Activated CD8-positive, alpha-beta memory T cell treated with anti-CD3 and anti-CD28 coated beads, Interleukin-2, amount 50 U/mL, for 24 hours (primary cell): ENCODE results near the gene ANK3.

Source experiments
- DNase-seq: peaks from one replicate; pipeline ENCODE4 v3.0.0-alpha.2; 2020; ENCODE audit errors: extremely low read depth

Gene ANK3

DNA sequence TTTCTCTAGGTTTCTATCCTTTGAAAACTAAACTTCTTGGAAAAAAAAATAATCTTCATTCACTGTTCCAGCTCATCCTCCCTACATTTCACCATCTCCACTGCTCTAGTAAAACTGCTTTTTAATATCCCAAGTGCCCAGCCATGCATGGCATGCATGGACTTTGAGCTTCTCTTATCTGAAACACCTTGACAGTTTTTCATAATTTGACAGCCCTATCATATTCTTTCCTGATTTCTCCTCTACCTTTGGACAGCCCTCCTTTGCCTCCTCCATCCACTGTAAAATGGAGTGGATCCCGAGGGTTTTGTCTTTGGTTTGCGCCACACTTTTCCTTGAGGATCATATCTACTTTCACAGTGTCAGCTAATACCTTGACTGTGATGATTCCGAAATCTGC lies 212.8 kb downstream of the ANK3 start:
- no peak for DNase-seq

- DNase-seq, result no peak
Observed at GRCh38 chr10:60175441-60175971, 214.2 kb downstream of the ANK3 start.

- DNase-seq, result no peak
Observed at GRCh38 chr10:60172363-60172990, 217.2 kb downstream of the ANK3 start.

DNA sequence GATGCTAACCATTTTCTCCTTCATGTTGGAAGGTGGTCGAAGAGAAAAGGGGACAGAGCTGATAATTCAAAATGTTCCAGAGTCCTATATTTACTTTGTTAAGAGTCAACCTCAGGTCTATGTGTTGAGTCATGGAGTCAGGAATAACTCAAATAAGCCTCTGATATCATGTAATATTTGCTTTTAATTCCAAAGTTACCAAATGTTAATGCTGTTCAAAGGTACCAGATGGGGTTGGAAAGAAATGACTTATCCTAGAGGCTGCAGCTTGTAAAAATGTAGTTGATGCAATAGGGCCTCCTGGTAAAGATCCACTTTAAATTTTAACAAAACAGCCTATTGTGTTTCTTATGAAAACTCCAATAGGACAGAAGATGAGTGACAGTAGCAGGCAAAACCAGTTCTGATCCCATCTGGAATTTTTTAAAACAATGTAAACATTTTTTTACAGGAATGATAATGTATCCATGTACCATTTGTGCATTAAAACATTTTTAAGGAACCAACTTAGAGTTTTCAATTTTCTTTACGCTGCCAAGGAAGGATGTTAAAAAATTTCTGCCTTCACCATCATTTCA lies 218.2 kb downstream of the ANK3 start:
- DNase-seq, result no peak

GRCh38 chr10:60170250-60170649 lies 219.4 kb downstream of the ANK3 start:
- no peak for DNase-seq

- no peak for DNase-seq
Observed at GRCh38 chr10:60169111-60169510, 220.6 kb downstream of the ANK3 start.

GRCh38 chr10:60167050-60167449 lies 222.6 kb downstream of the ANK3 start:
- no peak for DNase-seq

GRCh38 chr10:60163786-60164185 lies 225.9 kb downstream of the ANK3 start:
- no peak for DNase-seq

DNA sequence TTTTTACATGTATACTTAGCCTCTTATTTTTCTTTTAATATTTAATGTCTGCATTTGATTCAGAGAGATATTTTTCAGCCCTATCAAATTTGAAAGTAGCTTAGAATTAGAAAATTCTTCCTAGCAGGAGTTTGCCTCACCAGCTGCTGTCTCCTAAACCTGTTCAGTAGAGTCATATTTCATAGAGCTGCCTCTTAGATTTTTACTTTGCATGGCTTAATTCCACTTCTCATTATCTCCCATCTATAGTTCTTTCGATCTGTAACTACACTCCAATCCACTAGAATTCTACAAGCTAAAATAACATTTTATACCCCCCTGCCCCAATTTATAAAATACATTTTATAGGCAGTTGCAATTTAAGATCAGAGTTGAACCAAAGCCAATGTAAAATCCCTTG lies 227.0 kb downstream of the ANK3 start:
- DNase-seq, result no peak

GRCh38 chr10:60155943-60156683 lies 233.6 kb downstream of the ANK3 start:
- DNase-seq, result no peak

- DNase-seq, result no peak
Observed at GRCh38 chr10:60155099-60155877, 234.4 kb downstream of the ANK3 start.

- no peak for DNase-seq
Observed at GRCh38 chr10:60149003-60149402, 240.7 kb downstream of the ANK3 start.

- DNase-seq, result no peak
Observed at GRCh38 chr10:60148266-60148840, 241.3 kb downstream of the ANK3 start.

GRCh38 chr10:60147576-60148265 lies 242.0 kb downstream of the ANK3 start:
- no peak for DNase-seq

GRCh38 chr10:60147025-60147424 lies 242.7 kb downstream of the ANK3 start:
- no peak for DNase-seq

GRCh38 chr10:60144099-60144498 lies 245.6 kb downstream of the ANK3 start:
- no peak for DNase-seq

GRCh38 chr10:60142736-60143135 lies 246.9 kb downstream of the ANK3 start:
- no peak for DNase-seq

- DNase-seq, result no peak
Observed at GRCh38 chr10:60141896-60142559, 247.6 kb downstream of the ANK3 start.

- DNase-seq, result no peak
Observed at GRCh38 chr10:60140651-60141632, 248.7 kb downstream of the ANK3 start.
